IgD-negative memory B cell (primary cell): ENCODE data around the gene TMEM239. TPM values are rescaled to one million over a fixed set of nuclear protein-coding genes. Genes with fewer than 3 reads are reported as not detected.
"Not testable (repeated sequence)": the region's sequence is repeated elsewhere in the genome, so short reads cannot be mapped to it uniquely, and the experiment has no call there.

Experiments used
- H3K27ac Mint-ChIP-seq, 3 donors: one replicate each; pipeline ENCODE4 v1.8.0; 2020 to 2022; ENCODE audit warnings: mild to moderate bottlenecking in 3 of 3, mixed read lengths in 3 of 3, moderate library complexity in 1 of 3
- H3K27me3 Mint-ChIP-seq: one replicate; pipeline ENCODE4 v1.8.0; 2021; ENCODE audit warnings: mixed read lengths
- H3K36me3 Mint-ChIP-seq: one replicate; pipeline ENCODE4 v1.8.0; 2020; ENCODE audit warnings: mild to moderate bottlenecking, mixed read lengths
- H3K4me1 Mint-ChIP-seq, 3 donors: one replicate each; pipeline ENCODE4 v1.8.0; 2020 to 2022; ENCODE audit warnings: mixed read lengths in 3 of 3, mild to moderate bottlenecking in 1 of 3
- H3K4me3 Mint-ChIP-seq, 4 donors: one replicate each; pipeline ENCODE4 v1.8.0; 2020 to 2022; ENCODE audit warnings: mild to moderate bottlenecking in 4 of 4, mixed read lengths in 4 of 4, moderate library complexity in 3 of 4
- H3K9me3 Mint-ChIP-seq, 3 donors: one replicate each; pipeline ENCODE4 v1.8.0; 2020 to 2021; ENCODE audit warnings: mixed read lengths in 3 of 3, mild to moderate bottlenecking in 1 of 3
- polyA plus RNA-seq: library from polyadenylated mRNA; unstranded; fragments of 300-500 nt; fragmentation: Illumina TruSeq; gene quantifications from one replicate; pipeline ENCODE4 v1.2.3, GENCODE V29; 2021

TMEM239 gene
- polyA plus RNA-seq, 1 donor from 2014 or later, result not detected

DNA sequence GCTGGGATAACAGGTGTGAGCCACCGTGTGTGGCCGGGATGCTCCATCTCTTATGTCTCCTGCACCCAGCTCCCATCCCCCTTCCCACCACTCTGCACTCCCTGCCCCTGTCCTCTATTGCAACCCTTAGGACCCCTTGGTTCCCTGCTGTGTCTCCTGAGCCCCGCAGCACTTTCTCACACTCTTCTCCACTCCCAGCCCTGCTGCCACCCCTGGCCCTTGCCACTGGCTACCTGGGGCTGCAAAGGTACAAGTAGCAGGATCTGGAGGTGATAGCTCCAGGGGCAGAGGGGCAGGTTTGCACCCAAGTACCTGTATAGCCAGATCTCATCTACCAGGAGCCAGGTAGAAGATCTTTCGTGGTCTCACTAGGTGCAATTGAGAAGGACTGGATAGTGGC, 9.1 kb upstream of the TMEM239 start:
- peaks cover 36% of the 10 kb centered on the region for H3K27me3 Mint-ChIP-seq
- H3K36me3 Mint-ChIP-seq, result peaks cover 2% of the 10 kb centered on the region
- H3K27ac Mint-ChIP-seq, result no peak overlapping the region
- H3K4me3 Mint-ChIP-seq, result no peak overlapping the region
- peaks cover 3 to 22% (median 4%) of the 10 kb centered on the region in 3 donors for H3K9me3 Mint-ChIP-seq
- no peaks in the 10 kb centered on the region for H3K4me1 Mint-ChIP-seq

DNA sequence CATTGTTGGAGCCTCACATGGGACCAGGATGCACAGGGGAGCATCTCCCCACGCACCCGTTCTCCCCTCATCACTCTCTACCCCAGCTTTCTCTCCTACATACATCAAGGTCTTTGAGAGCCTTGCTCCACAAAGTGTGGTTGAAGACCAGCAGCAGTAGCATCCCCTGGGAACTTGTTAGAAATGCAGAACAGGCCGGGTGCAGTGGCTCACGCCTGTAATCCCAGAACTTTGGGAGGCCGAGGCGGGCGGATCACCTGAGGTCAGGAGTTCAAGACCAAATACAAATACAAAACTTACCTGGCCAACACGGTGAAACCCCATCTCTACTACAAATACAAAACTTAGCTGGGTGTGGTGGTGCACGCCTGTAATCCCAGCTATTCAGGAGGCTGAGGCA, 8.2 kb upstream of the TMEM239 start:
- not testable (repeated sequence) for H3K36me3 Mint-ChIP-seq, H3K4me1 Mint-ChIP-seq, H3K4me3 Mint-ChIP-seq, H3K27ac Mint-ChIP-seq
- Mint-ChIP-seq H3K9me3 (peaks cover 3 to 26% (median 9%) of the 10 kb centered on the region in 3 donors), H3K27me3 (peaks cover 37% of the 10 kb centered on the region)

DNA sequence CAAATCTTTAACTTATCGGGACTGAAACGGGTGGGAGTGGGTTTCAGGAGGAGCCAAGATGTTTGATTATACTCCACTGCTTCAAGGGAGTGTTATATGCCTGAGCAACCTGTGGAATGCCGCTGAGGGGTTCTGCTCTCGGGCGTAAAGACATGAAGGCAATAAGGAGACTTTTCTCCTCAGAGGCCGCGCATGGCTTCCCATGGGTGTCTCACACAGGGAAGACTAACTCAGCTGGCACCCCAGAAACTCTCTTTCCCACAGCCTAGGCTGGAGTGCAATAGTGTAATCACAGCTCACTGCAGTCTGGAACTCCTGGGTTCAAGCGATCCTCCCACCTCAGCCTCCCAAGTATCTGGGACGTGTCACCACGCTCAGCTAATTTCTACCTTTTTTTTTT, 6.5 kb upstream of the TMEM239 start:
- Mint-ChIP-seq H3K4me1 (no peaks in the 10 kb centered on the region), H3K27ac (no peak overlapping the region), H3K9me3 (peaks cover 3 to 26% (median 9%) of the 10 kb centered on the region in 3 donors), H3K36me3 (peaks cover 2% of the 10 kb centered on the region), H3K27me3 (peaks cover 41% of the 10 kb centered on the region), H3K4me3 (no peak overlapping the region)

DNA sequence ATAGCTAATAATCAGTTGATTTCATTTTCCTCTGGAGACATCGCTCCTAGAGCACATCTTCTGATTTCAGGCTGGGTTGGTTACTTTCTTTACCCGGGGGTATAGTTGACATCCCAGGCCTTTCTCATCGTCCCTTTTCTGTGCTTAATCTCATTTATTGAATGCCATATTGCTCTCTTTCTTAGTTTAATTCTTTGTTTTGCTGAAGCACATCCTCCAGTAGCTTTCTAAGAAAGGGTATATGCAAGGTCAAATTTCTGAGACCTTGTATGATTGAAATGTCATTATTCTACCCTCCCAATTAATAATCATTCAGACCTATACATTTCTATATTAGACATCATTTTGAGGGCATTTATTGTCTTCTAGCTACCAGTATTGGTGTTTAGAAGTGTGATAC, 4.0 kb upstream of the TMEM239 start:
- Mint-ChIP-seq H3K27ac (no peak overlapping the region), H3K4me1 (peaks cover 0 to under 1% (median 0%) of the 10 kb centered on the region in 3 donors), H3K9me3 (peaks cover 3 to 26% (median 9%) of the 10 kb centered on the region in 3 donors), H3K27me3 (peaks cover 44% of the 10 kb centered on the region), H3K36me3 (no peaks in the 10 kb centered on the region), H3K4me3 (no peak overlapping the region)

DNA sequence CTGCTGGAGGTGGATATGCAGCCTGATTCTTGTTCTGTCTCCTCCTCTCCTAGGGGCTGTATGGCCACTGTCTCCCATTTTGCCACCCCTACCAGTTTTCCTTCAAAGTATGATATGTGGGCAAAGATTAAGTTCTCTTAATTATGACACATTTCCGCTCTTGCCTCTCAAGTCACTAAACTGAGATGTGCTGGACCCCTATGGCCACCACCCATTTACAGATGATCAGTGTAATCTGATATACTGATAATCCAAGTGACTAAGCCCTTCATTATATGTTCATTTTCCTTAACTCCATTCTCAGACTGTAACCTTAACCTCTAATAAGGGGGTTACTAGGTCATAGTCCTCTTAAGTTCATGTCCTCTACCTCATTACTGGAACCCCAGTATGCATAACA, 2.1 kb upstream of the TMEM239 start:
- Mint-ChIP-seq H3K4me3 (no peak overlapping the region), H3K27me3 (peaks cover 41% of the 10 kb centered on the region), H3K36me3 (no peaks in the 10 kb centered on the region), H3K4me1 (peaks cover 0 to 5% (median 0%) of the 10 kb centered on the region in 3 donors), H3K9me3 (peaks cover 3 to 23% (median 9%) of the 10 kb centered on the region in 3 donors), H3K27ac (no peak overlapping the region)

DNA sequence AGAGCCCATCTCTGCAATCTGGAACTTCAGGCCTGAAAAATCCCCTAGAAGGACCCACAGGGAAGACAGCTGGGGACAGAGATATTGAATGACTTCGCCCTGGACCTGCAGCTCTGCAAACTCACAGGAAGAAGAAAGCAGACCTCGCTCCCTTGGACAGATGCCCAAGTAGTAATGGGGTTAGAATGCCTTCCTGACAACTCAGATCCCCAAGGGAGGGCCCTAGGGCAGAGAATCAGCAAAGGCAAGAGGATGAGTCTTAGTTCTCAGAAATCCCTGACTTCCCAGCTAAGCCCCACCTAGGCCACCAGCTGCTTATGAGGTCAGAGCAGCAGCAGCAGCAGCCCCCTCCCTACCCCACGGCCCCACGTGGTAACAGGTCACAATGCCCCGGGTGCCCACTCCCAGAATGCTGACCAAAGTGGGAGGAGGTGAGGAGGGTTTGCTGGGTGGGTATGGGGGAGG, 1.5 kb upstream of the TMEM239 start, which contains the start of gene C20orf141:
C20orf141 (plus strand) TSS at position 401 of the 465 bp plus-strand sequence. CDS start 198 bp downstream, outside the sequence.
- H3K4me3 Mint-ChIP-seq, result no peak within 1 kb of the TSS
- peaks cover 3 to 22% (median 9%) of the 10 kb centered on the region in 3 donors for H3K9me3 Mint-ChIP-seq
- H3K27me3 Mint-ChIP-seq, result peaks cover 39% of the 10 kb centered on the region
- peaks cover 0 to 5% (median 0%) of the 10 kb centered on the region in 3 donors for H3K4me1 Mint-ChIP-seq
- H3K27ac Mint-ChIP-seq, result peak within 1 kb of the TSS in 1 of 3 donors; percentile 26
- H3K36me3 Mint-ChIP-seq, result no peaks in the 10 kb centered on the region

DNA sequence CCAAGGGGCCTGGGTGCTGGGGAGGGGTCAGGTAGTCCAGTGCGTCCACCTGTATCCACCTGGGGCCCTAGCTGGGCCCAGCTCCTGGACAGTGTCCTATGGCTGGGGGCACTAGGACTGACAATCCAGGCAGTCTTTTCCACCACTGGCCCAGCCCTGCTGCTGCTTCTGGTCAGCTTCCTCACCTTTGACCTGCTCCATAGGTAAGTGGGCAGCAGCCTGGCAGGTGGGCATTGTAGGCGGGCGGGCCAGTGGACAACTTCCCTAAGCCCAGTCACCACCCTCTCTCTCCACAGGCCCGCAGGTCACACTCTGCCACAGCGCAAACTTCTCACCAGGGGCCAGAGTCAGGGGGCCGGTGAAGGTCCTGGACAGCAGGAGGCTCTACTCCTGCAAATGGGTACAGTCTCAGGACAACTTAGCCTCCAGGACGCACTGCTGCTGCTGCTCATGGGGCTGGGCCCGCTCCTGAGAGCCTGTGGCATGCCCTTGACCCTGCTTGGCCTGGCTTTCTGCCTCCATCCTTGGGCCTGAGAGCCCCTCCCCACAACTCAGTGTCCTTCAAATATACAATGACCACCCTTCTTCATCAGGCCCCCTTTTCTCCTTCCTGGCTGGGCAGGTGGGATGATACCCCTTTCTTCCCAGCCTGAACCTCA, 793 bp upstream of the TMEM239 start:
- Mint-ChIP-seq H3K36me3 (no peaks in the 10 kb centered on the region), H3K9me3 (peaks cover 3 to 18% (median 9%) of the 10 kb centered on the region in 3 donors), H3K4me3 (no peak overlapping the region), H3K27ac (peak overlapping the region in 1 of 3 donors; percentile 26), H3K27me3 (peaks cover 44% of the 10 kb centered on the region), H3K4me1 (peaks cover 1 to 5% (median 5%) of the 10 kb centered on the region in 3 donors)

DNA sequence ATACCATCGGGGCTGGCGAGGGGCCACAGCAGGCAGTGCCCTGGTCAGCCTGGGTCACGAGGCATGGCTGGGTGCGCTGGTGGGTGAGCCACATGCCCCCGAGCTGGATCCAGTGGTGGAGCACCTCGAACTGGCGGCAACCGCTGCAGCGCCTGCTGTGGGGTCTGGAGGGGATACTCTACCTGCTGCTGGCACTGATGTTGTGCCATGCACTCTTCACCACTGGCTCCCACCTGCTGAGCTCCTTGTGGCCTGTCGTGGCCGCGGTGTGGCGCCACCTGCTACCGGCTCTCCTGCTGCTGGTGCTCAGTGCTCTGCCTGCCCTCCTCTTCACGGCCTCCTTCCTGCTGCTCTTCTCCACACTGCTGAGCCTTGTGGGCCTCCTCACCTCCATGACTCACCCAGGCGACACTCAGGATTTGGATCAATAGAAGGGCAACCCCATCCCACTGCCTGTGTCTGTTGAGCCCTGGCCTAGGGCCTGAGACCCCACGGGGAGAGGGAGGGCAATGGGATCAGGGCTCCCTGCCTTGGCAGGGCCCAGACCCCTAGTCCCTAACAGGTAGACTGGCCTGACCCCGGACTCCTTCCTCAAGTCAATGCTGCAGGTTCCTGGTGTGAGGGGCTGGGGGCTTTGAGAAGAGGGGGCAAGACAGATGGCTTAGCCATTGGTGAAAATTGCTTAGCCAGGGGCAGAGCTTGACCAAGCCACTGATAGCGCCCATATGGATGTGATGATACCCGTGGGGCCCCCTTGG, 598 bp downstream of the TMEM239 start:
- no peaks in the 10 kb centered on the region for H3K36me3 Mint-ChIP-seq
- peaks cover 45% of the 10 kb centered on the region for H3K27me3 Mint-ChIP-seq
- H3K4me1 Mint-ChIP-seq, result peaks cover 5 to 8% (median 7%) of the 10 kb centered on the region in 3 donors
- H3K4me3 Mint-ChIP-seq, result no peak overlapping the region
- H3K9me3 Mint-ChIP-seq, result peaks cover 3 to 6% (median 6%) of the 10 kb centered on the region in 3 donors
- no peak overlapping the region for H3K27ac Mint-ChIP-seq

DNA sequence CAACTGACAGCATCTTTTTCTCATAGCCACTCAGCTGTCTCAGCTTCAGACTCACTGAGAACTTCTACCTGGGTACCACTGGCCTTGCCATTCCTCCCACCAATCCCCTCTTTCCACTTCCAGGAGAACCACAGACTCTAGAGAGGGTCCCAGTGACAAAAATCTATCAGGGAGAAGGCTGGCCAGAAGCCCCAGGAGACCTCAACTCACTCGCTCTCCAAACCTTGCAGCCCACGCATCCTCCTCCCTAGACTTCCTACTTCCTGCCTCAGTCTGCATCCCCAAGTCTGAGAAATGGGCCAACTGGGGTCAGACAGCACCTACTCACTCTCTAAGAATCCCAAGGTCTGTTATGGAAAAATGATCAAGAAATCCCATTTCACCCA, 1.2 kb downstream of the TMEM239 start:
- H3K4me1 Mint-ChIP-seq, result peaks cover 6 to 9% (median 8%) of the 10 kb centered on the region in 3 donors
- H3K27me3 Mint-ChIP-seq, result peaks cover 40% of the 10 kb centered on the region
- no peak overlapping the region for H3K27ac Mint-ChIP-seq
- no peak overlapping the region for H3K4me3 Mint-ChIP-seq
- H3K9me3 Mint-ChIP-seq, result peaks cover 0 to 4% (median 2%) of the 10 kb centered on the region in 3 donors
- H3K36me3 Mint-ChIP-seq, result no peaks in the 10 kb centered on the region

DNA sequence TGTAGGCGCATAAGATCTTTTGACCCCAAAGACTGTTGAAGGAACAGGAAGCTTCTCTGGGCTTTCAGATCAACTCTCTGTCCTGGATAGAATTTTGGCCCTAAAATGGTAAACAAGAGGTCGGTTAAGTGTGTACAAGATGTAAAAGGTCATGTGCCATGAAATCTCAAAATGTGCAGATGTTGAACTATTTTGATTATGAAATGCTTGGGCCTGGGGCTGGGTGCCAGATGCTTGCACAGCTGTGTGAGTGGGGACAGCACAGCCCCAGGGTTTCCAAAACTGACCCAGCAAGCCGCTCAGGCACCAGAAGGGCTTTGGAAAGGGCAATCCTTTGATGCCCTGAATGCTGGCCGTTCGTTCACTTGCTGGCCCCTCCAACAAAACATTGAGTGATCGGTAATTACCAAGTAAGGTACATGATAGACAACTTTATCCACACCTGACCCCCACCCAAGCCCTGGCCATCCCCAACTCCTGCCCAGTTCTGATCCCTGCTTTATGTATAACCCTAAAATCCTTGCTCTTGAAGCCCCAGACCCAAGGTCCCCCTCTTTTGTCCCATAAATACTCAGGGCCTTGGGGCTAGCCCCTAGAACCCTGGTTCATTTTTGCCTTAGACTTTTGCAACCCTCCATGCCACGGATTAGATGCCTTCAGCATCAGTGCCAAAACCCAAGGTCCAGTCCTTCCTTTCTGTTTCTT, 1.9 kb downstream of the TMEM239 start:
- Mint-ChIP-seq H3K36me3 (no peaks in the 10 kb centered on the region), H3K4me1 (peaks cover 6 to 9% (median 8%) of the 10 kb centered on the region in 3 donors), H3K27ac (no peak overlapping the region), H3K4me3 (no peak overlapping the region), H3K9me3 (no peaks in the 10 kb centered on the region), H3K27me3 (peaks cover 36% of the 10 kb centered on the region)

DNA sequence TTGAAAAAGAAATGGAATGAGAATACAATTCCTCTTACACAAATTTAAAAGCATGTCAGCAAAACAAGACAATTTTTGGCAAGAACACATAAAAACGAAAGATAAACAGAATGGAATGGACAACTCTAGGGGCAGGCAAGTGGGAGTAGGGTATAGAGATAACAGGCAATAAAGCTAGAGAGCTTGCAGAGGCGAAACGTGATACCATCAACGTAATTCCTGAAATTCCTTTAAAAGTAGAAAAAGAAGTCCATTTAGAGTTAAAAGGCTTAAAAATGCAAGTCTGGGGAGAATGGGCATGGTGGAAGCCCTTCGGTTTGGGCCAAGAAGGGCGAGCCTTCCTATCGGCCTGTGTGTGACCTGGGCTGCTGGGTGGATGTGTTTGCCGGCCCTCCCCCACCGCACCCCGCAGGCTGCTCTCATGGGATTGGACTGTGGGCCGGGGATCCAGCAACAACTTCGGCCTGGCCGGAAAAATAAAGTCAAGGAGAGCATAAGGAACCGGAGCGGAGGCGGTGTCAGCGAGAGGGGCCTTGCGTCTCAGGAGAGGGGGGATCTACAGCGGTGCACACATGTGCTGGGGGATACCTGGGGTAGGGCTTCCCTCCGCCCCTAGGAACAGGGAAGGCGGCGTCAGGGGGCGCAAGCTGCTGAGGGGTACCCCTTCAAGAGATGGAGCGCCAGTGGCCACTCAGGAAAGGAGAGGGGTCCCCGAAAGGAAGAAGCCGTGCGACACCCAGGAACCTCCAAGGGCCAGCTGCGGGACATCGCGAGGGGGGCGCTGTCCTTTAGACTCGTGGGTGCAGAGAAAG, 4.1 kb downstream of the TMEM239 start:
- no peaks in the 10 kb centered on the region for H3K9me3 Mint-ChIP-seq
- H3K4me3 Mint-ChIP-seq, result peak overlapping the region in 1 of 4 donors; percentile 81
- no peaks in the 10 kb centered on the region for H3K36me3 Mint-ChIP-seq
- peaks cover 24% of the 10 kb centered on the region for H3K27me3 Mint-ChIP-seq
- H3K27ac Mint-ChIP-seq, result peak overlapping the region in 1 of 3 donors; percentile 26
- H3K4me1 Mint-ChIP-seq, result peaks cover 6 to 9% (median 8%) of the 10 kb centered on the region in 3 donors

DNA sequence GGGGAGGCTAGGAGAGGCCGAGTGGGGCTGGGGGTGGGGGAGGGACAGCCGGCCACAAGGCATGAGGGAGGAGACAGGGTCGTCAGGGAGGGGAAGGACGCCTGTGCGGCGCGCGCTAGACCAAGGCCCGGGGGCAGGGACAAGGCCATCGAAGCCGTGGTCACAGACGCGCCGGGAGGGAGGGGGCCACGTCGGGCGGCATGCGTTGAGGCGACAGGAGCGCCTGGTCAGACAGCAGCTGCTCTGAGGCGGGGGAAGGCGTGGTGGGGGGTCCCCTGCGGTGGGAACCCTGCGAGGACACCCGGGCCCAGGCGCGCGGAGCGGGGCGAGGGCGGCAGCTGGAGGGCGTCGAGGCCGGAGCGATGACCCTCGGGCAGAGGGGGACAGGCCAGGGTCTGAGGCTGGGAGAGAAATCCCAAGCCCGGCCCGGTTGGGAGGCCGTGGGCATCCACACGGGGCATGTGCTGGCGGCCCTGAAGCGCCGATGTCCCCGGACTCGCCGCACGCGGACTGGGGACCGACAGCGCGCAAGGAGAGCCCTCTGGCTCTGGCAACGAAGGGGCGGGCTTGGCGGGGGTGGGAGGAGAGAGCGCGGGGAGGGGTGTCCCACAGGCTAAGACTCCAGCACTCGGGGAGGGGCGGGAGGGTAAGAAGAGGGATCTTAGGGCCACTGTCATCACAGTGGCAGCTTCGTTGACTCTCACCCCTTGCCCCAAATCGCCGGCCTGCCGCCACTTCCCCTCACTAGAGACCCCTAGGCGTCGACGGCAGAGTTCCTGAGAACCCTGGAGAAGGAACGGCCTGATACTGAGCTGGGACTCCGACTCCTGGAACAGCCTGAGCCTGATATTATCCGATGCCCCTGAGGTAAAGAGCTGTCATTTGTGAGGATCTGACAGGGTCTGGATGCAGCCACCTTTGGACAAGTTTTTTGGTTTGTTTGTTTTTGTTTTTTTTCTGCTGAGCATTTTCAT, 5.0 kb downstream of the TMEM239 start:
- Mint-ChIP-seq H3K4me3 (peak overlapping the region in 1 of 4 donors; percentile 81), H3K36me3 (no peaks in the 10 kb centered on the region), H3K27me3 (peaks cover 19% of the 10 kb centered on the region), H3K9me3 (no peaks in the 10 kb centered on the region), H3K4me1 (peaks cover 6 to 13% (median 8%) of the 10 kb centered on the region in 3 donors), H3K27ac (no peak overlapping the region)

DNA sequence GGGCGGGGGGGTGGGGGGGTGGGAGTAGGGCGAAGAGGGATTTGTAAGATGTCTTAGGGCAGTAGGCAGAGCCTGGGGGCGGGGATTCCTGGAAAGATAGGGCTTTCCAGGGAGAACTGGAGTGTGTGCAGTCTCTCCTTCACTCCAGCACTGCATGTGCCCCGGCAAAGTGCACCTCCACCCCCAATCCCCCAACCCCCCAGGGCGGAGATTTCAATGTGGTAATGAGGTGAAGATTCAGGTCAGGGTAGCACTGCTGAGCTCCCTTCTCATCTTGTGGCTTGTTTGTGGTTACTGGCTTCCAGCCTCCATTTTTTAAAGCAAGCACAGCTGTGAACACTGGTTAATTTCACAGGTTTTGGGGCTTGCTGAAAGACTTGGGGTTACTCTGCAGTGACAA, 5.9 kb downstream of the TMEM239 start:
- no peaks in the 10 kb centered on the region for H3K9me3 Mint-ChIP-seq
- no peak overlapping the region for H3K27ac Mint-ChIP-seq
- peaks cover 8 to 13% (median 9%) of the 10 kb centered on the region in 3 donors for H3K4me1 Mint-ChIP-seq
- peaks cover 28% of the 10 kb centered on the region for H3K27me3 Mint-ChIP-seq
- peak overlapping the region in 1 of 4 donors; percentile 47 for H3K4me3 Mint-ChIP-seq
- H3K36me3 Mint-ChIP-seq, result no peaks in the 10 kb centered on the region
